T-helper 17 cell (primary cell): ENCODE data around the gene ST7L. TPM values are rescaled to one million over a fixed set of nuclear protein-coding genes. Genes with fewer than 3 reads are reported as not detected.

Source experiments
- ATAC-seq: fragments of 150-1000 bp; cut with Tn5 transposase; 2 replicates; pipeline ENCODE4 v1.10.0; 2021; ENCODE audit warnings: mild to moderate bottlenecking, moderate library complexity
- DNase-seq, 3 donors: peaks; one replicate each; pipeline versions ENCODE4 v3.0.0 to v3.0.0-alpha.2; 2020 to 2021
- H3K9me3 ChIP-seq: one replicate; pipeline ENCODE4 v1.7.0; 2013; ENCODE audit warnings: low read length, mild to moderate bottlenecking; ENCODE audit not compliant: control insufficient read depth, poor library complexity, severe bottlenecking
- H3K27ac Mint-ChIP-seq: one replicate; pipeline ENCODE4 v1.8.0; 2022; ENCODE audit warnings: mild to moderate bottlenecking, moderate library complexity, mixed read lengths
- H3K27me3 Mint-ChIP-seq: one replicate; pipeline ENCODE4 v1.8.0; 2022; ENCODE audit warnings: mixed read lengths
- H3K36me3 Mint-ChIP-seq: one replicate; pipeline ENCODE4 v1.8.0; 2022; ENCODE audit warnings: low read depth, mixed read lengths
- H3K4me1 Mint-ChIP-seq: one replicate; pipeline ENCODE4 v1.8.0; 2022; ENCODE audit warnings: mild to moderate bottlenecking, mixed read lengths
- H3K4me3 Mint-ChIP-seq: one replicate; pipeline ENCODE4 v1.8.0; 2022; ENCODE audit warnings: mild to moderate bottlenecking, moderate library complexity, mixed read lengths
- total RNA-seq, 4 donors: library from RNA in 2 of 4; stranded (reverse) in 2 of 4; gene quantifications; one replicate each; pipeline ENCODE4 v1.2.3 and lab custom pipeline; 2022 to 2026

The ST7L gene
- total RNA-seq, 2 donors from 2014 or later, result 18.0 to 21.2 TPM

- DNase-seq, result no peak
- peaks cover 8% of the 10 kb centered on the region for H3K36me3 Mint-ChIP-seq
- H3K27me3 Mint-ChIP-seq, result no peaks in the 10 kb centered on the region
- H3K9me3 ChIP-seq, result no peaks in the 10 kb centered on the region
- ATAC-seq, result no peak
- no peak overlapping the region for H3K27ac Mint-ChIP-seq
- peaks cover 4% of the 10 kb centered on the region for H3K4me1 Mint-ChIP-seq
- H3K4me3 Mint-ChIP-seq, result no peak overlapping the region
These were observed 64.5 kb downstream of the ST7L start for GRCh38 chr1:112554411-112554810.

GRCh38 chr1:112549590-112549989, 69.4 kb downstream of the ST7L start:
- Mint-ChIP-seq H3K4me1 (no peaks in the 10 kb centered on the region), H3K27me3 (no peaks in the 10 kb centered on the region), H3K4me3 (no peak overlapping the region), H3K27ac (no peak overlapping the region), H3K36me3 (peaks cover 3% of the 10 kb centered on the region)
- no peaks in the 10 kb centered on the region for H3K9me3 ChIP-seq
- ATAC-seq, result no peak
- no peak for DNase-seq

- no peaks in the 10 kb centered on the region for H3K27me3 Mint-ChIP-seq
- no peaks in the 10 kb centered on the region for H3K4me1 Mint-ChIP-seq
- no peaks in the 10 kb centered on the region for H3K9me3 ChIP-seq
- DNase-seq (no peak), ATAC-seq (no peak)
- no peak overlapping the region for H3K27ac Mint-ChIP-seq
- H3K36me3 Mint-ChIP-seq, result peaks cover 3% of the 10 kb centered on the region
- H3K4me3 Mint-ChIP-seq, result no peak overlapping the region
These were observed 70.4 kb downstream of the ST7L start for GRCh38 chr1:112548547-112548946.

GRCh38 chr1:112546076-112546475, 72.9 kb downstream of the ST7L start:
- DNase-seq, result no peak
- Mint-ChIP-seq H3K27ac (peak overlapping the region; percentile 29), H3K4me3 (no peak overlapping the region), H3K4me1 (no peaks in the 10 kb centered on the region), H3K27me3 (no peaks in the 10 kb centered on the region), H3K36me3 (peaks cover 3% of the 10 kb centered on the region)
- no peak for ATAC-seq
- no peaks in the 10 kb centered on the region for H3K9me3 ChIP-seq

- ATAC-seq, result no peak
- Mint-ChIP-seq H3K27me3 (no peaks in the 10 kb centered on the region), H3K4me3 (no peak overlapping the region), H3K27ac (no peak overlapping the region), H3K4me1 (peaks cover 2% of the 10 kb centered on the region), H3K36me3 (peaks cover 7% of the 10 kb centered on the region)
- DNase-seq, result no peak
- H3K9me3 ChIP-seq, result no peaks in the 10 kb centered on the region
These were observed 74.2 kb downstream of the ST7L start for GRCh38 chr1:112544751-112545150.

- Mint-ChIP-seq H3K27me3 (no peaks in the 10 kb centered on the region), H3K4me1 (peaks cover 2% of the 10 kb centered on the region), H3K4me3 (no peak overlapping the region), H3K36me3 (peaks cover 7% of the 10 kb centered on the region), H3K27ac (no peak overlapping the region)
- DNase-seq (no peak), ATAC-seq (no peak)
- no peaks in the 10 kb centered on the region for H3K9me3 ChIP-seq
These were observed 74.8 kb downstream of the ST7L start for GRCh38 chr1:112544011-112544688.

GRCh38 chr1:112542206-112542973, 76.6 kb downstream of the ST7L start:
- H3K27ac Mint-ChIP-seq, result no peak overlapping the region

GRCh38 chr1:112541299-112541698, 77.6 kb downstream of the ST7L start:
- no peaks in the 10 kb centered on the region for H3K9me3 ChIP-seq
- H3K27me3 Mint-ChIP-seq, result no peaks in the 10 kb centered on the region
- DNase-seq (no peak), ATAC-seq (no peak)
- H3K27ac Mint-ChIP-seq, result no peak overlapping the region
- H3K36me3 Mint-ChIP-seq, result peaks cover 5% of the 10 kb centered on the region
- no peak overlapping the region for H3K4me3 Mint-ChIP-seq
- peaks cover 2% of the 10 kb centered on the region for H3K4me1 Mint-ChIP-seq

More at GRCh38 chr1:112542206-112542973, 76.6 kb downstream of the ST7L start:
- H3K36me3 Mint-ChIP-seq, result peaks cover 7% of the 10 kb centered on the region
- ATAC-seq (no peak), DNase-seq (no peak)
- no peaks in the 10 kb centered on the region for H3K9me3 ChIP-seq
- no peak overlapping the region for H3K4me3 Mint-ChIP-seq
- H3K27me3 Mint-ChIP-seq, result no peaks in the 10 kb centered on the region
- H3K4me1 Mint-ChIP-seq, result peaks cover 2% of the 10 kb centered on the region

- Mint-ChIP-seq H3K27ac (no peak overlapping the region), H3K4me1 (peaks cover 2% of the 10 kb centered on the region), H3K4me3 (no peak overlapping the region), H3K36me3 (peaks cover 4% of the 10 kb centered on the region), H3K27me3 (no peaks in the 10 kb centered on the region)
- DNase-seq, result no peak
- H3K9me3 ChIP-seq, result no peaks in the 10 kb centered on the region
- no peak for ATAC-seq
These were observed 78.6 kb downstream of the ST7L start for GRCh38 chr1:112540226-112540794.

- ATAC-seq (no peak), DNase-seq (no peak)
- Mint-ChIP-seq H3K27me3 (no peaks in the 10 kb centered on the region), H3K4me3 (no peak overlapping the region), H3K36me3 (peaks cover 5% of the 10 kb centered on the region), H3K27ac (no peak overlapping the region), H3K4me1 (peaks cover 2% of the 10 kb centered on the region)
- H3K9me3 ChIP-seq, result no peaks in the 10 kb centered on the region
These were observed 80.1 kb downstream of the ST7L start for GRCh38 chr1:112538883-112539282.

GRCh38 chr1:112537456-112537855, 81.5 kb downstream of the ST7L start:
- no peaks in the 10 kb centered on the region for H3K9me3 ChIP-seq
- H3K27ac Mint-ChIP-seq, result no peak overlapping the region
- peaks cover 2% of the 10 kb centered on the region for H3K4me1 Mint-ChIP-seq
- peaks cover 6% of the 10 kb centered on the region for H3K36me3 Mint-ChIP-seq
- H3K27me3 Mint-ChIP-seq, result no peaks in the 10 kb centered on the region
- ATAC-seq (no peak), DNase-seq (no peak)
- H3K4me3 Mint-ChIP-seq, result no peak overlapping the region

- ATAC-seq (no peak), DNase-seq (no peak)
- peaks cover 6% of the 10 kb centered on the region for H3K36me3 Mint-ChIP-seq
- no peaks in the 10 kb centered on the region for H3K9me3 ChIP-seq
- H3K4me3 Mint-ChIP-seq, result no peak overlapping the region
- H3K4me1 Mint-ChIP-seq, result peaks cover 2% of the 10 kb centered on the region
- no peaks in the 10 kb centered on the region for H3K27me3 Mint-ChIP-seq
- H3K27ac Mint-ChIP-seq, result peak overlapping the region; percentile 37
These were observed 82.4 kb downstream of the ST7L start for GRCh38 chr1:112536561-112536960.

GRCh38 chr1:112533029-112533428, 85.9 kb downstream of the ST7L start:
- no peaks in the 10 kb centered on the region for H3K9me3 ChIP-seq
- DNase-seq (no peak), ATAC-seq (no peak)
- Mint-ChIP-seq H3K4me3 (no peak overlapping the region), H3K27me3 (no peaks in the 10 kb centered on the region), H3K36me3 (peaks cover 2% of the 10 kb centered on the region), H3K27ac (no peak overlapping the region), H3K4me1 (no peaks in the 10 kb centered on the region)
